ENCODE results near the gene PERCC1.

DNA sequence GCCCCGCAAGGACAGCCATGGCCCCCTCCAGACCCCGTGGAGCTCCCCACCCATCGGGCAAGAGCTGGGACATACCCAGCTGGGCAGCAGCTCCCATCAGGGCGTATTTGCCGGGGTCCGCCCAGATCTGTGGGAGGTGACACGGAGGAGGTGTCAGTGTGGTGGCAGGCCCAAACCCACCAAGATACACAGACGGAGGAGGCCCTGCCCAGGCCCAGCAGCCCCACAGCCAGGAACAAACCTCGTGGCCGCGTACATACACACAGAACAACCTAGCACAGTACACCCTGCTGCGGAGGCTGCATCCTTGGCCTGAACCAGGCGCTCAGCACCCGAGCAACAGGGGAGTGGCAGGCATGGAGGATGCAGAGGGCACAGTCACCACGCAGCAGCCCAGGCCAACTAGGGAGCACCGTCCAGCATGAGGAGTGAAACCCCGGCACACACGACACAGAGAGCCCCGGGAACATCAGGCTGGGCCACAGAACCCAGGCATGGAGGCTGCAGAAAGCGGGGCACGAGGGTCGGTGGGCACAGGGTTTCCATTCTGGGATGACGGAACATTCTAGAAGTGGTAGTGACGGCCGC is 18.4 kb downstream of the PERCC1 start:
- TF ChIP-seq, protein P1, sequence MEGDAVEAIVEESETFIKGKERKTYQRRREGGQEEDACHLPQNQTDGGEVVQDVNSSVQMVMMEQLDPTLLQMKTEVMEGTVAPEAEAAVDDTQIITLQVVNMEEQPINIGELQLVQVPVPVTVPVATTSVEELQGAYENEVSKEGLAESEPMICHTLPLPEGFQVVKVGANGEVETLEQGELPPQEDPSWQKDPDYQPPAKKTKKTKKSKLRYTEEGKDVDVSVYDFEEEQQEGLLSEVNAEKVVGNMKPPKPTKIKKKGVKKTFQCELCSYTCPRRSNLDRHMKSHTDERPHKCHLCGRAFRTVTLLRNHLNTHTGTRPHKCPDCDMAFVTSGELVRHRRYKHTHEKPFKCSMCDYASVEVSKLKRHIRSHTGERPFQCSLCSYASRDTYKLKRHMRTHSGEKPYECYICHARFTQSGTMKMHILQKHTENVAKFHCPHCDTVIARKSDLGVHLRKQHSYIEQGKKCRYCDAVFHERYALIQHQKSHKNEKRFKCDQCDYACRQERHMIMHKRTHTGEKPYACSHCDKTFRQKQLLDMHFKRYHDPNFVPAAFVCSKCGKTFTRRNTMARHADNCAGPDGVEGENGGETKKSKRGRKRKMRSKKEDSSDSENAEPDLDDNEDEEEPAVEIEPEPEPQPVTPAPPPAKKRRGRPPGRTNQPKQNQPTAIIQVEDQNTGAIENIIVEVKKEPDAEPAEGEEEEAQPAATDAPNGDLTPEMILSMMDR (IDR thresholded peaks at IDR 0.05; ENCODE audit: insufficient read depth, low read depth, low read length): no peak
- no peak for TF ChIP-seq EZH2 (IDR thresholded peaks at IDR 0.05; ENCODE audit: insufficient read depth, low read length)

All from astrocyte (in vitro differentiated cells and primary cell).